H9 (cell line): ENCODE results near the gene INO80B. TPM values are rescaled to one million over a fixed set of nuclear protein-coding genes. Genes with fewer than 3 reads are reported as not detected.
"Not testable (repeated sequence)": the region's sequence is repeated elsewhere in the genome, so short reads cannot be mapped to it uniquely, and the experiment has no call there.

ENCODE experiments used
- DNase-seq: peaks from one replicate; pipeline ENCODE4 v3.0.0-alpha.2; 2017
- H2AFZ ChIP-seq: one replicate; pipeline ENCODE4 v1.6.1; 2013; ENCODE audit warnings: mild to moderate bottlenecking, low read length, control low read depth, moderate library complexity
- H2AK5ac ChIP-seq: 2 replicates; pipeline ENCODE4 v1.6.1; 2013; ENCODE audit warnings: low read length, control low read depth, mixed read lengths; ENCODE audit not compliant: insufficient read length
- H2BK120ac ChIP-seq: one replicate; pipeline ENCODE4 v1.6.1; 2013; ENCODE audit warnings: low read depth, mild to moderate bottlenecking, low read length, control low read depth, inconsistent platforms; ENCODE audit not compliant: poor library complexity, severe bottlenecking
- H2BK12ac ChIP-seq: 2 replicates; pipeline ENCODE4 v1.6.1; 2013; ENCODE audit warnings: low read length, control low read depth, mixed read lengths, low read depth; ENCODE audit not compliant: insufficient read length
- H2BK15ac ChIP-seq: 2 replicates; pipeline ENCODE4 v1.6.1; 2013; ENCODE audit warnings: low read depth, low read length, control low read depth
- H2BK20ac ChIP-seq: one replicate; pipeline ENCODE4 v1.6.1; 2013; ENCODE audit warnings: low read depth, mild to moderate bottlenecking, low read length, control low read depth, inconsistent platforms; ENCODE audit not compliant: poor library complexity, severe bottlenecking
- H2BK5ac ChIP-seq: 2 replicates; pipeline ENCODE4 v1.6.1; 2013; ENCODE audit warnings: low read length, control low read depth, mixed read lengths; ENCODE audit not compliant: insufficient read length
- H3K14ac ChIP-seq: 2 replicates; pipeline ENCODE4 v1.6.1; 2013; ENCODE audit warnings: low read length, control low read depth; ENCODE audit not compliant: insufficient read depth
- H3K18ac ChIP-seq: 2 replicates; pipeline ENCODE4 v1.6.1; 2013; ENCODE audit warnings: low read depth, mild to moderate bottlenecking, mixed read lengths, low read length, control low read depth; ENCODE audit not compliant: insufficient read length
- H3K23ac ChIP-seq: 2 replicates; pipeline ENCODE4 v1.6.1; 2013; ENCODE audit warnings: low read length, control low read depth, mixed read lengths, low read depth; ENCODE audit not compliant: insufficient read length
- H3K23me2 ChIP-seq: 2 replicates; pipeline ENCODE4 v1.6.1; 2013; ENCODE audit warnings: low read depth, mild to moderate bottlenecking, mixed read lengths, low read length, control low read depth; ENCODE audit not compliant: insufficient read length, poor library complexity, severe bottlenecking
- H3K27ac ChIP-seq: 2 replicates; pipeline ENCODE4 v1.5.1; 2013; ENCODE audit warnings: low read length, control low read depth, mixed read lengths, low read depth; ENCODE audit not compliant: insufficient read length
- H3K27me3 ChIP-seq: 2 replicates; pipeline ENCODE4 v1.6.1; 2013; ENCODE audit warnings: low read length, control low read depth, inconsistent platforms; ENCODE audit not compliant: insufficient read depth
- H3K4ac ChIP-seq: 2 replicates; pipeline ENCODE4 v1.6.1; 2013; ENCODE audit warnings: low read depth, mild to moderate bottlenecking, control low read depth, inconsistent platforms, low read length, moderate library complexity
- H3K4me1 ChIP-seq: 2 replicates; pipeline ENCODE4 v1.6.1; 2013; ENCODE audit warnings: low read length, control low read depth, inconsistent platforms; ENCODE audit not compliant: insufficient read depth
- H3K4me2 ChIP-seq: 2 replicates; pipeline ENCODE4 v1.6.1; 2013; ENCODE audit warnings: low read length, control low read depth, mixed read lengths; ENCODE audit not compliant: insufficient read length, insufficient read depth
- H3K56ac ChIP-seq: 2 replicates; pipeline ENCODE4 v1.6.1; 2013; ENCODE audit warnings: low read depth, mild to moderate bottlenecking, mixed read lengths, low read length, control low read depth; ENCODE audit not compliant: insufficient read length
- H3K79me1 ChIP-seq: 2 replicates; pipeline ENCODE4 v1.6.1; 2013; ENCODE audit warnings: low read depth, mild to moderate bottlenecking, moderate library complexity, low read length, control low read depth, inconsistent platforms; ENCODE audit not compliant: insufficient read depth, poor library complexity, severe bottlenecking
- H3K79me2 ChIP-seq: 2 replicates; pipeline ENCODE4 v1.6.1; 2013; ENCODE audit warnings: low read length, control low read depth, inconsistent platforms; ENCODE audit not compliant: insufficient read depth
- H3K9ac ChIP-seq: 2 replicates; pipeline ENCODE4 v1.6.1; 2013; ENCODE audit warnings: low read length, control low read depth, mixed read lengths; ENCODE audit not compliant: insufficient read length; ENCODE audit errors: extremely low read depth
- H3K9me3 ChIP-seq: one replicate; pipeline ENCODE4 v1.6.1; 2013; ENCODE audit warnings: low read depth, low read length, inconsistent platforms; ENCODE audit not compliant: control insufficient read depth
- H3T11ph ChIP-seq: one replicate; pipeline ENCODE4 v1.6.1; 2013; ENCODE audit warnings: mild to moderate bottlenecking, low read length, control low read depth, inconsistent platforms
- H4K20me1 ChIP-seq: one replicate; pipeline ENCODE4 v1.6.1; 2013; ENCODE audit not compliant: control insufficient read depth, insufficient read length, insufficient read depth
- H4K5ac ChIP-seq: 2 replicates; pipeline ENCODE4 v1.6.1; 2013; ENCODE audit warnings: low read depth, mild to moderate bottlenecking, mixed read lengths, low read length, control low read depth; ENCODE audit not compliant: insufficient read length
- H4K8ac ChIP-seq: replicated peaks from 2 replicates; pipeline ENCODE4 v1.6.1; 2013; ENCODE audit warnings: low read length, control low read depth, mixed read lengths, low read depth; ENCODE audit not compliant: insufficient read length
- H4K91ac ChIP-seq: 2 replicates; pipeline ENCODE4 v1.6.1; 2013; ENCODE audit warnings: low read depth, mild to moderate bottlenecking, moderate library complexity, mixed read lengths, low read length, control low read depth; ENCODE audit not compliant: insufficient read length
- H3K27ac Mint-ChIP-seq, 3 experiments: 2 replicates in 2 of 3; 3 replicates in 1 of 3; pipeline ENCODE4 v1.8.0; 2020 to 2021; ENCODE audit warnings: mixed read lengths in 3 of 3, mild to moderate bottlenecking in 1 of 3, moderate library complexity in 1 of 3
- H3K27me3 Mint-ChIP-seq: 2 replicates; pipeline ENCODE4 v1.8.0; 2021; ENCODE audit warnings: low read depth, mild to moderate bottlenecking, moderate library complexity, mixed read lengths
- H3K36me3 Mint-ChIP-seq, 3 experiments: 2 replicates in 2 of 3; 3 replicates in 1 of 3; pipeline ENCODE4 v1.8.0; 2020 to 2021; ENCODE audit warnings: low read depth in 3 of 3, mixed read lengths in 3 of 3; ENCODE audit not compliant: insufficient read depth in 1 of 3
- H3K4me1 Mint-ChIP-seq, 2 experiments: 2 replicates each; pipeline ENCODE4 v1.8.0; 2020; ENCODE audit warnings: mixed read lengths in 2 of 2
- H3K4me3 Mint-ChIP-seq, 2 experiments: 2 replicates in 1 of 2; 3 replicates in 1 of 2; pipeline ENCODE4 v1.8.0; 2020 to 2021; ENCODE audit warnings: mild to moderate bottlenecking in 2 of 2, mixed read lengths in 2 of 2, moderate library complexity in 1 of 2
- H3K9me3 Mint-ChIP-seq, 2 experiments: 2 replicates in 1 of 2; 3 replicates in 1 of 2; pipeline ENCODE4 v1.8.0; 2020; ENCODE audit warnings: mild to moderate bottlenecking in 2 of 2, mixed read lengths in 2 of 2, moderate library complexity in 1 of 2
- WGBS: extraction: QIAGEN DNeasy Blood & Tissue Kit; methylation state at CpG from one replicate; pipeline ENCODE4 v1.1.7; 2013; ENCODE audit warnings: missing lambda C conversion rate, low lambda C conversion rate, mixed read lengths; ENCODE audit not compliant: insufficient read length; ENCODE audit errors: extremely low coverage; 5-methylcytosine and 5-hydroxymethylcytosine counted together
- total RNA-seq: library from RNA; stranded (reverse); gene quantifications from 2 replicates; pipeline ENCODE4 v1.2.1, GENCODE V29; 2021
- TF ChIP-seq, protein P1 (sequence below): fragments of 200-600 bp; sonication (generic); conservative IDR thresholded peaks from 3 replicates; pipeline ENCODE4 v1.8.0; 2021; ENCODE audit warnings: antibody characterized with exemption, mild to moderate bottlenecking

INO80B gene
- total RNA-seq, 1 experiment from 2014 or later, result 17.6 TPM

DNA sequence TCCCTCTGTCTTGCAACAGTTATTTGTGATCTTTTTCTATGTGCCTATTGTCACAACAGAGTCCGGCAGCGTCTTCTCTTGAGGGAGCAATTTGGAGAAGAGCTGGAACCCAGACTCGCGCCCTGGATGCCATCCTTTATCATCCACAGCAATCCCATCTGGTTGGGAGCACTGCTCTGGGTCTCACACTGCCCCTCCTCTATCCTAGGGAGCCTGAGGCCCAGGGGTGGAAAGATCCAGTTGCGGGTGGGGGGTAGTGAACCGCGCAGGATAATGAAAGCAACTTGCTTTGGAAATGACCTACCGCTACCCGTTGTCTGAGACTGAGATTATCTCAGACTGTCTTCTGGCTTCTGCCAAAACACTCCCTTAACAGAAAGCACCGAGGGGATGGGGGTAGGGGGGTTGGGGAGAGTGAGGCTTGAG lies 4.1 kb downstream of the INO80B start:
- no peak for DNase-seq
- Histone ChIP-seq H2AFZ (no peak overlapping the region), H2BK12ac (no peak overlapping the region), H3K18ac (no peak overlapping the region), H3K79me1 (no peaks in the 10 kb centered on the region), H3K14ac (0 out of 2 replicates have a peak overlapping the region, but pooled peaks have one; percentile 82), H3T11ph (no peak overlapping the region), H4K20me1 (peaks cover 2% of the 10 kb centered on the region), H3K27me3 (no peaks in the 10 kb centered on the region), H2BK20ac (no peak overlapping the region), H3K56ac (no peak overlapping the region), H3K9me3 (no peaks in the 10 kb centered on the region), H2BK15ac (no peak overlapping the region), H2BK120ac (no peak overlapping the region), H2AK5ac (no peak overlapping the region), H3K4ac (no peak overlapping the region; the same call in 1 of the 2 replicates), H2BK5ac (no peak overlapping the region), H3K4me2 (peak overlapping the region; percentile 97), H3K27ac (no peak overlapping the region), H3K79me2 (no peaks in the 10 kb centered on the region), H4K8ac (no peak overlapping the region), H3K9ac (peak overlapping the region; percentile 92), H3K4me1 (peaks cover 2% of the 10 kb centered on the region; the same call in 1 of the 2 replicates), H3K23ac (no peak overlapping the region), H4K5ac (no peak overlapping the region), H4K91ac (no peak overlapping the region), H3K23me2 (peaks cover 18% of the 10 kb centered on the region)
- H3K4me1 Mint-ChIP-seq, result peaks cover 28 to 37% of the 10 kb centered on the region in 2 experiments
- peaks cover 10 to 29% (median 28%) of the 10 kb centered on the region in 3 experiments; a peak in 6 of 7 replicates for H3K36me3 Mint-ChIP-seq
- no peaks in the 10 kb centered on the region for H3K27me3 Mint-ChIP-seq
- H3K27ac Mint-ChIP-seq, result peak overlapping the region; percentile 67 to 98 (median 98); a peak in 5 of 7 replicates
- peak overlapping the region; percentile 96 to 97 for H3K4me3 Mint-ChIP-seq
- no peaks in the 10 kb centered on the region for H3K9me3 Mint-ChIP-seq
- no CpG with 5 or more reads among the region's 10 CpGs for WGBS
- TF ChIP-seq, protein P1, sequence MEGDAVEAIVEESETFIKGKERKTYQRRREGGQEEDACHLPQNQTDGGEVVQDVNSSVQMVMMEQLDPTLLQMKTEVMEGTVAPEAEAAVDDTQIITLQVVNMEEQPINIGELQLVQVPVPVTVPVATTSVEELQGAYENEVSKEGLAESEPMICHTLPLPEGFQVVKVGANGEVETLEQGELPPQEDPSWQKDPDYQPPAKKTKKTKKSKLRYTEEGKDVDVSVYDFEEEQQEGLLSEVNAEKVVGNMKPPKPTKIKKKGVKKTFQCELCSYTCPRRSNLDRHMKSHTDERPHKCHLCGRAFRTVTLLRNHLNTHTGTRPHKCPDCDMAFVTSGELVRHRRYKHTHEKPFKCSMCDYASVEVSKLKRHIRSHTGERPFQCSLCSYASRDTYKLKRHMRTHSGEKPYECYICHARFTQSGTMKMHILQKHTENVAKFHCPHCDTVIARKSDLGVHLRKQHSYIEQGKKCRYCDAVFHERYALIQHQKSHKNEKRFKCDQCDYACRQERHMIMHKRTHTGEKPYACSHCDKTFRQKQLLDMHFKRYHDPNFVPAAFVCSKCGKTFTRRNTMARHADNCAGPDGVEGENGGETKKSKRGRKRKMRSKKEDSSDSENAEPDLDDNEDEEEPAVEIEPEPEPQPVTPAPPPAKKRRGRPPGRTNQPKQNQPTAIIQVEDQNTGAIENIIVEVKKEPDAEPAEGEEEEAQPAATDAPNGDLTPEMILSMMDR, result no peak

DNA sequence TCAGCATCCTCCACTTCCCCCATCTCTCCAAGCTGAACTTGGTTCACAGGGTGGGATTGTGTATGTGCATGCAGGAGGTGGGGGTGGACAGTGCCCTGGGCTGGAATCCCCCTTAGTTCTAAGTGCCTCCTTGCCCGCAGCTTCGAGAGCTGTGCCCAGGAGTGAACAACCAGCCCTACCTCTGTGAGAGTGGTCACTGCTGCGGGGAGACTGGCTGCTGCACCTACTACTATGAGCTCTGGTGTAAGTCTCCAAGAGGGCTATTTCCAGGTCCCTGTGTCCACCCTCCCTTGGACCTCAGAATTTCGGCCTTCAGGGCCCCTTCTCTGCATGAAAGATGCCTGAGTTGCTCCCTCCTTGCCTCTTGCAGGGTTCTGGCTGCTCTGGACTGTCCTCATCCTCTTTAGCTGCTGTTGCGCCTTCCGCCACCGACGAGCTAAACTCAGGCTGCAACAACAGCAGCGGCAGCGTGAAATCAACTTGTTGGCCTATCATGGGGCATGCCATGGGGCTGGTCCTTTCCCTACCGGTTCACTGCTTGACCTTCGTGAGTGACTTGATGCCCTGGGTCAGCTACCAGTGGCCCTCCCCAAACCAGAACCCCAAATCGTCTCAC lies 4.7 kb downstream of the INO80B start:
- H3K14ac ChIP-seq, H2BK15ac ChIP-seq, H4K8ac ChIP-seq, H4K20me1 ChIP-seq, H2BK5ac ChIP-seq, H2AFZ ChIP-seq, H3K4ac ChIP-seq, H2BK20ac ChIP-seq, H3K9me3 Mint-ChIP-seq, H4K5ac ChIP-seq, H3K79me2 ChIP-seq, H3K27me3 ChIP-seq, H3K18ac ChIP-seq, DNase-seq, H3T11ph ChIP-seq, H3K9me3 ChIP-seq, H3K9ac ChIP-seq, H4K91ac ChIP-seq, H2BK120ac ChIP-seq, H3K56ac ChIP-seq, H3K4me1 ChIP-seq, H3K27ac Mint-ChIP-seq, H3K79me1 ChIP-seq, H3K23ac ChIP-seq, H2BK12ac ChIP-seq, H3K27me3 Mint-ChIP-seq, H2AK5ac ChIP-seq, H3K27ac ChIP-seq: not testable (repeated sequence)
- H3K4me1 Mint-ChIP-seq, result peaks cover 30 to 35% of the 10 kb centered on the region in 2 experiments
- peaks cover 10 to 29% (median 28%) of the 10 kb centered on the region in 3 experiments; a peak in 6 of 7 replicates for H3K36me3 Mint-ChIP-seq
- peaks cover 18% of the 10 kb centered on the region for H3K23me2 ChIP-seq
- H3K4me3 Mint-ChIP-seq, result peak overlapping the region; percentile 96 to 97
- WGBS, result no CpG with 5 or more reads among the region's 13 CpGs
- H3K4me2 ChIP-seq, result peak overlapping the region; percentile 97
